GM06990 (cell line): ENCODE results near the gene HIC1.
A peak's percentile ranks its signal among the peaks of the same experiment; 100 is the strongest.

Source experiments
- DNase-seq: peaks from one replicate; pipeline ENCODE4 v3.0.0-alpha.2; 2011; ENCODE audit not compliant: insufficient read length; ENCODE audit errors: extremely low read depth
- H3K27me3 ChIP-seq: replicated peaks from 2 replicates; pipeline ENCODE4 v1.6.0; 2011; ENCODE audit warnings: low read length; ENCODE audit not compliant: control insufficient read depth, insufficient read depth
- H3K36me3 ChIP-seq: 2 replicates; pipeline ENCODE4 v1.5.1; 2011; ENCODE audit warnings: low read length; ENCODE audit not compliant: control insufficient read depth, insufficient read depth
- H3K4me3 ChIP-seq: replicated peaks from 2 replicates; pipeline ENCODE4 v1.5.1; 2011; ENCODE audit warnings: low read depth, mild to moderate bottlenecking, control low read depth, low read length
- TF ChIP-seq, protein P1 (sequence below): IDR thresholded peaks from 2 replicates; pipeline ENCODE4 v1.5.1; 2011; ENCODE audit warnings: low read length, control low read depth, mild to moderate bottlenecking, inconsistent platforms; ENCODE audit not compliant: insufficient read depth, poor library complexity, severe bottlenecking

Gene HIC1

DNA sequence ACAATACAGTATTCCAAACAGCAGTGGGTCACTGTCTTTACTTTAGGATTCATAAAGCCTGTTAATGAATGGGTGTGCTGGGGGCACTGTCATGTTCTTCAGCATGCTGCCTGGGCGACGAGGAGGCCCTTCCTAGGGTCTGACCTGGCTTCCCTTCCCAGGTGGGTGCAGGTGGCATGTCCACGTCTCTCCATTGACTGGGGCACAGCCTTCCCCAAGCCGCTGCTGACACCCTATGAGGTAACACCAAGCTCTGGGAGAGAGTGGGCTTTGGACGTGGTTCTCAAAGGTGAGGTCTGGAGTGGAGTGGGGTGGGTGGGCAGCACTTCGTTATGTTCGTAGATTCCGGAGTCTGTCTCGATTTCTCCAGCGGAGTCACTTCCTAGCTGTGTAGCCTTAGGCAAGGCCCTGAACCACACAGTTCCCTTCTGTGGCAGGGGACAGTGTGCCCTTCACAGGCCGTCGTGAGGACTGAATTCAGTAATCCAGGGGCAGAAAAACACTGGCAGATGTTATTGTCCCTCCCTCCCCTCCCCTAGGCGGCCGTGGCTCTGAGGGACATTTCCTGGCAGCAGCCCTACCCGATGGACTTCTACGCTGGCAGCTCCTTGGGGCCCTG lies 13.9 kb upstream of the HIC1 start:
- TF ChIP-seq, protein P1, sequence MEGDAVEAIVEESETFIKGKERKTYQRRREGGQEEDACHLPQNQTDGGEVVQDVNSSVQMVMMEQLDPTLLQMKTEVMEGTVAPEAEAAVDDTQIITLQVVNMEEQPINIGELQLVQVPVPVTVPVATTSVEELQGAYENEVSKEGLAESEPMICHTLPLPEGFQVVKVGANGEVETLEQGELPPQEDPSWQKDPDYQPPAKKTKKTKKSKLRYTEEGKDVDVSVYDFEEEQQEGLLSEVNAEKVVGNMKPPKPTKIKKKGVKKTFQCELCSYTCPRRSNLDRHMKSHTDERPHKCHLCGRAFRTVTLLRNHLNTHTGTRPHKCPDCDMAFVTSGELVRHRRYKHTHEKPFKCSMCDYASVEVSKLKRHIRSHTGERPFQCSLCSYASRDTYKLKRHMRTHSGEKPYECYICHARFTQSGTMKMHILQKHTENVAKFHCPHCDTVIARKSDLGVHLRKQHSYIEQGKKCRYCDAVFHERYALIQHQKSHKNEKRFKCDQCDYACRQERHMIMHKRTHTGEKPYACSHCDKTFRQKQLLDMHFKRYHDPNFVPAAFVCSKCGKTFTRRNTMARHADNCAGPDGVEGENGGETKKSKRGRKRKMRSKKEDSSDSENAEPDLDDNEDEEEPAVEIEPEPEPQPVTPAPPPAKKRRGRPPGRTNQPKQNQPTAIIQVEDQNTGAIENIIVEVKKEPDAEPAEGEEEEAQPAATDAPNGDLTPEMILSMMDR = no peak
- DNase-seq = no peak
- H3K4me3 ChIP-seq = peak overlapping the region; percentile 92
- no peaks in the 10 kb centered on the region for H3K27me3 ChIP-seq
- peaks cover 15% of the 10 kb centered on the region for H3K36me3 ChIP-seq

DNA sequence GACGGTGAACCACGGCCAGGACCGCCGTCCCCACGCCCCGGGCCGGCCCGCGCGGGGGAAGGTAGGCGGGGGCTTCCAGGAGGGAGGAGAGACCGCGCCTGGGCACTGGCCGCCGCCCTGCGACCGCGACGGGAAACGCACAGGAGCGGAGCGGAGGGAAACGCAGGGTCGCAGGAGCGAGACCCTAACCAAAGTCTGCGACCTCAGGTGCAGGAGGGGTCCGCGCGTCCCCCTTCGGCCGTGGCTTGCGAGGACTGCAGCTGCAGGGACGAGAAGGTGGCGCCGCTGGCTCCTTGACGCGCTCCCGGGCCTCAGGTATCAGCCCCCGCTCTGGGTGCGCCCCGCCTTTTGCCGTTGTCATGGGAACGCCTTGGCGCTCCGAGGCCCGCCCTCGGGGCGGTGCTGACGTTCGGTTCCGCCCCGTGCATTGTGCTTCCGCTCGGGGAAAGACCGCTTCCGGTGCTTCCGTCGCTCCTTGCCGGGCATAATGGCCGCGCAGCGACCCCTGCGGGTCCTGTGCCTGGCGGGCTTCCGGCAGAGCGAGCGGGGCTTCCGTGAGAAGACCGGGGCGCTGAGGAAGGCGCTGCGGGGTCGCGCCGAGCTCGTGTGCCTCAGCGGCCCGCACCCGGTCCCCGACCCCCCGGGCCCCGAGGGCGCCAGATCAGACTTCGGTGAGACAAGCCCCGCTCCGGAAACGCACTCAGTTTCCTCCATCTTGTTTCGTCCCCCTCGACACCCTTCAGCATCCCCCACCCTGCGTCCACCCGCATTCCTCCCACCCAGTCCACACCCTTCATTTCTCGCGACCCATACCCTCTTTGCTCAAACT lies 13.1 kb upstream of the HIC1 start, which contains the start of gene OVCA2:
OVCA2 (plus strand) TSS at position 462 of the 829 bp plus-strand sequence; CDS start at position 488, 26 bp downstream.
- peak; percentile 97 for DNase-seq
- Histone ChIP-seq H3K27me3 (no peaks in the 10 kb centered on the region), H3K4me3 (peak within 1 kb of the TSS; percentile 92), H3K36me3 (peaks cover 13% of the 10 kb centered on the region)
- TF ChIP-seq, protein P1 = peak; percentile 53

DNA sequence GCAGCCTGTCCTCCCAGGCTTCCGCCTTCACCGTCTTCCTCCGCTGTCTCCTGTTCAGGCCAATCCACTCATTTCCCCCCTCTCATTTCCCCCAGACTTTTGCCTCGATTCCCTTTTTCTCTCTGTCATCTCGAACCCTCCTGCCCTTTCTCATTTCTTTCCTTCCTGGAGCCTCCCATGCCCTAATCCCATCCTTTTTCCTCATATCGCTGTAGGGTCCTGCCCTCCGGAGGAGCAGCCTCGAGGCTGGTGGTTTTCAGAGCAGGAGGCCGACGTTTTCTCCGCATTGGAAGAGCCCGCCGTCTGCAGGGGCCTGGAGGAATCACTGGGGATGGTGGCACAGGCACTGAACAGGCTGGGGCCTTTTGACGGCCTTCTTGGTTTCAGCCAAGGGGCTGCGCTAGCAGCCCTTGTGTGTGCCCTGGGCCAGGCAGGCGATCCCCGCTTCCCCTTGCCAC lies 12.5 kb upstream of the HIC1 start:
- TF ChIP-seq, protein P1 = no peak
- Histone ChIP-seq H3K27me3 (no peaks in the 10 kb centered on the region), H3K4me3 (peak overlapping the region; percentile 92), H3K36me3 (peaks cover 12% of the 10 kb centered on the region)
- DNase-seq = no peak

DNA sequence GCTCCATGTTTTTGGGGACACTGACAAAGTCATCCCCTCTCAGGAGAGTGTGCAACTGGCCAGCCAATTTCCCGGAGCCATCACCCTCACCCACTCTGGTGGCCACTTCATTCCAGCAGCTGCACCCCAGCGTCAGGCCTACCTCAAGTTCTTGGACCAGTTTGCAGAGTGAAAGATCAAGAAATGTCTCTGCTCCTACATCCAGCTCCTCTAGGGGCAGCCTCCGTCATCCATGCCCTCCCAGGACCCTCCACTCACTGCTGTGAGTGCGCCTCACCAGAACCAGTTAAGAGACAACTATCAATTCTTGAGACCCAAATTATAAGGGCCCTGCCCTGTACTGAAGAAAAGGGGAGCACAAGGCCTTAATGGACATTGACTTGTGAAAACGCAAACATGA lies 12.0 kb upstream of the HIC1 start:
- H3K27me3 ChIP-seq = no peaks in the 10 kb centered on the region
- peaks cover 11% of the 10 kb centered on the region for H3K36me3 ChIP-seq
- H3K4me3 ChIP-seq = peak overlapping the region; percentile 92
- DNase-seq = no peak
- TF ChIP-seq, protein P1 = no peak

DNA sequence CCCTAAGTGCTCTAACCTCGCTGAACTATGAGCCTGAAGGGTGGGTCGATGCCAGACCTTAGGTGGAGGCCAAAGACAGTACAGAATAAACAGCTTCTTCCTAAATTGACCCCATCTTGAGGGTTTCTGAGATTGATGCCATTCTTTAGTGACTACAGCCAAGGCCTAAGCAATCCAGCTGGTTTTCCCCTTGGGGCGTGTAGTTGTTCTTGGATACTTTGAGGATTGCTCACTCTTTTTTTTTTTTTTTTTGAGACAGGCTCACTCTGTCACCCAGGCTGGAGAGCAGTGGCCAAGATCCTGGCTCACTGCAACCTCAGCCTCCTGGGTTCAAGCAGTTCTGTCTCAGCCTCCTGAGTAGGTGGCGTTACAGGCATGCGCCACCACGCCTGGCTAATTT lies 11.1 kb upstream of the HIC1 start:
- Histone ChIP-seq H3K27me3 (no peaks in the 10 kb centered on the region), H3K36me3 (peaks cover 11% of the 10 kb centered on the region), H3K4me3 (no peak overlapping the region)
- no peak for DNase-seq
- TF ChIP-seq, protein P1 = no peak
